HG03097 (cell line): ENCODE measurements around the gene RALGDS.
"Not testable (repeated sequence)": the region's sequence is repeated elsewhere in the genome, so short reads cannot be mapped to it uniquely, and the experiment has no call there.

Experiments used
- ATAC-seq: cut with Tn5 transposase; IDR thresholded peaks from one replicate; pipeline ENCODE4 v1.9.1; 2021; ENCODE audit not compliant: unreplicated experiment, low FRiP score

Gene RALGDS

GRCh38 chr9:133121198-133121914 is at the start of gene RALGDS:
Gene RALGDS (minus strand): TSS chr9:133121240. CDS start chr9:133121154, 86 bp downstream.
- ATAC-seq, result peak; percentile 59

- no peak for ATAC-seq
Measured at GRCh38 chr9:133170716-133171115, 49.7 kb upstream of the RALGDS start.

GRCh38 chr9:133169687-133170086 is 48.6 kb upstream of the RALGDS start:
- ATAC-seq, result not testable (repeated sequence)

GRCh38 chr9:133169102-133169501 is 48.1 kb upstream of the RALGDS start:
- no peak for ATAC-seq

- no peak for ATAC-seq
Measured at GRCh38 chr9:133168432-133168831, 47.4 kb upstream of the RALGDS start.

- no peak for ATAC-seq
Measured at GRCh38 chr9:133167769-133168168, 46.7 kb upstream of the RALGDS start.

GRCh38 chr9:133167096-133167730 is 46.2 kb upstream of the RALGDS start:
- ATAC-seq, result no peak

GRCh38 chr9:133166392-133166791 is 45.4 kb upstream of the RALGDS start:
- no peak for ATAC-seq

- no peak for ATAC-seq
Measured at GRCh38 chr9:133165452-133165730, 44.4 kb upstream of the RALGDS start.

- no peak for ATAC-seq
Measured at GRCh38 chr9:133164191-133164590, 43.2 kb upstream of the RALGDS start.

- ATAC-seq, result no peak
Measured at GRCh38 chr9:133163504-133164172, 42.6 kb upstream of the RALGDS start, which contains the start of gene GBGT1. Gene GBGT1 (minus strand): TSS chr9:133163914. CDS start chr9:133162412, 1,502 bp downstream.

- no peak for ATAC-seq
Measured at GRCh38 chr9:133162861-133163503, 41.9 kb upstream of the RALGDS start.

GRCh38 chr9:133161547-133161950 is 40.5 kb upstream of the RALGDS start:
- ATAC-seq, result no peak

- no peak for ATAC-seq
Measured at GRCh38 chr9:133160742-133161546, 39.9 kb upstream of the RALGDS start.

GRCh38 chr9:133158695-133159094 is 37.7 kb upstream of the RALGDS start:
- no peak for ATAC-seq

- ATAC-seq, result no peak
Measured at GRCh38 chr9:133155156-133155555, 34.1 kb upstream of the RALGDS start.

GRCh38 chr9:133154097-133154989 is 33.3 kb upstream of the RALGDS start:
- no peak for ATAC-seq

GRCh38 chr9:133153227-133154096 is 32.4 kb upstream of the RALGDS start:
- no peak for ATAC-seq
